ENCODE data around the gene MRGPRG. TPM values are rescaled to one million over a fixed set of nuclear protein-coding genes. Genes with fewer than 3 reads are reported as not detected.

Gene MRGPRG
- total RNA-seq, 1 experiment from 2014 or later = not detected

DNA sequence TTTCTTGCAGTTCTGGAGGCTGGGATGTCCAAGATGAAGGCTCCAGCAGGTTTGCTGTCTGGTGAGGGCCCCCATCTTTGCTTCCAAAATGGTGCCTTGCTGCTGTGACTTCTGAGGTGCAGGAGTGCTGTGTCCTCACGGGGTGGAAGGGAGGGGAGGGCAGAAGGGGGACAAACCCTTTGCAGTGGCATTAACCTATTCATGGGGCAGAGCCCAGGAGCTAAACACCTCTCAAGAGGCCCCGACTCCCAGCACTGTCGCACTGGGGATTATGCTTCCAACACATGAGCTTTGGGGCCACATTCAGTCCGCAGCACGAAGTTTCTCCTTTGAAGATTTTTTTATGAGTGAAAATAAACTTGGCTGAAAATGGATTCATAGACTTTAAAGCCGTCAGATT lies 28.0 kb downstream of the MRGPRG start (continued):
- TF ChIP-seq REST (IDR thresholded peaks at IDR 0.05; ENCODE audit: low read depth) (no peak), EGR1 (IDR thresholded peaks at IDR 0.05; ENCODE audit: low read depth) (no peak), EZH2 (IDR thresholded peaks at IDR 0.05) (no peak), ATF3 (IDR thresholded peaks at IDR 0.05) (no peak), YY1 (IDR thresholded peaks at IDR 0.05; ENCODE audit: extremely low read depth, insufficient replicate concordance, low read depth, low read length) (no peak)
- TF ChIP-seq, protein P1, sequence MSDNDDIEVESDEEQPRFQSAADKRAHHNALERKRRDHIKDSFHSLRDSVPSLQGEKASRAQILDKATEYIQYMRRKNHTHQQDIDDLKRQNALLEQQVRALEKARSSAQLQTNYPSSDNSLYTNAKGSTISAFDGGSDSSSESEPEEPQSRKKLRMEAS (IDR thresholded peaks at IDR 0.05) = no peak

DNA sequence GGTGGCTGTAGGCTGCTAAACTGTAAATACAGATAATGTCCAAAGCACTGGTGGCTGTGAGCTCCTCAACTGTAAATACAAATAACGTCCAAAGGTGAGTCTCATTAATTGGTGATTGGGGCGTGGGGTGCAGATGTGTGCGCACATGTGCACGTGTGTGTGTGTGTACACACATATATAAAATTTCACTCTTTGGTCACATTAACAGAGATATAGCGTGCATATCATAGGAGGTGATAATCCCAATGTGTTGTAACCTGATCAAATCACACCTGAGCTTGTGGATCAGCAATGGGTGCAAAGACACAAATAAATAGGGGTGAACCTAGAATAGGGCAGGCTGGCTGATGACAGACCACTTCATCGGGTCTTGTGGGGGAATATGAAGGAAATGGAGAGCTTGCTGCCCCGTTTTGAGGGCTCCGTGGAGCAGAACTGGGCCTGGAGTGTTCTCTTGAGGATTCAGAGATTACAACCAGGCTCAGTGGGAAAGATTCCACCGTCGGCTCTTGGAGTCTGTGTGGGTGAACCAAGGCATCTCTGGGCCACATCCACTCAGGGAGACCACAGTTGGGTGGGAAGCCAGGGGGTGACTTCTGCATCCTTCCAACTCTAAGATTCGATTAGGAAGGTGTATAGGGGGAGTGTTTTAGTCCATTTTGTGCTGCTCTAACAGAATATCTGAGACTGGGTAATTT lies 28.6 kb downstream of the MRGPRG start:
- intact Hi-C loops (cut with micrococcal nuclease) = no loop called here
- H3K4me2 ChIP-seq (ENCODE audit: low read length) = no peak overlapping the region
- ATAC-seq (no peak), DNase-seq (ENCODE audit: low read depth, low spot score) (no peak)
- H3K9me3 ChIP-seq (ENCODE audit: control insufficient read depth in 1 of 2, insufficient read depth in 1 of 2, low read depth in 1 of 2, low read length in 2 of 2) = no peaks in the 10 kb centered on the region
- H3K79me2 ChIP-seq (ENCODE audit: insufficient read depth, low read length) = no peaks in the 10 kb centered on the region
- TF ChIP-seq, protein P1 (IDR thresholded peaks at IDR 0.05) = no peak
- TF ChIP-seq ATF3 (IDR thresholded peaks at IDR 0.05) (no peak), SRF (IDR thresholded peaks at IDR 0.05; ENCODE audit: low read depth) (no peak), ELF1 (IDR thresholded peaks at IDR 0.05; ENCODE audit: borderline replicate concordance, low read depth) (no peak), SIN3A (IDR thresholded peaks at IDR 0.05; ENCODE audit: low read depth) (no peak), REST (IDR thresholded peaks at IDR 0.05; ENCODE audit: low read depth) (no peak), ZNF274 (IDR thresholded peaks at IDR 0.05; ENCODE audit: low read depth, low read length) (no peak), CBX3 (IDR thresholded peaks at IDR 0.05; ENCODE audit: low read depth) (no peak), ZFX (IDR thresholded peaks at IDR 0.05) (no peak)
- TF ChIP-seq, protein P2, sequence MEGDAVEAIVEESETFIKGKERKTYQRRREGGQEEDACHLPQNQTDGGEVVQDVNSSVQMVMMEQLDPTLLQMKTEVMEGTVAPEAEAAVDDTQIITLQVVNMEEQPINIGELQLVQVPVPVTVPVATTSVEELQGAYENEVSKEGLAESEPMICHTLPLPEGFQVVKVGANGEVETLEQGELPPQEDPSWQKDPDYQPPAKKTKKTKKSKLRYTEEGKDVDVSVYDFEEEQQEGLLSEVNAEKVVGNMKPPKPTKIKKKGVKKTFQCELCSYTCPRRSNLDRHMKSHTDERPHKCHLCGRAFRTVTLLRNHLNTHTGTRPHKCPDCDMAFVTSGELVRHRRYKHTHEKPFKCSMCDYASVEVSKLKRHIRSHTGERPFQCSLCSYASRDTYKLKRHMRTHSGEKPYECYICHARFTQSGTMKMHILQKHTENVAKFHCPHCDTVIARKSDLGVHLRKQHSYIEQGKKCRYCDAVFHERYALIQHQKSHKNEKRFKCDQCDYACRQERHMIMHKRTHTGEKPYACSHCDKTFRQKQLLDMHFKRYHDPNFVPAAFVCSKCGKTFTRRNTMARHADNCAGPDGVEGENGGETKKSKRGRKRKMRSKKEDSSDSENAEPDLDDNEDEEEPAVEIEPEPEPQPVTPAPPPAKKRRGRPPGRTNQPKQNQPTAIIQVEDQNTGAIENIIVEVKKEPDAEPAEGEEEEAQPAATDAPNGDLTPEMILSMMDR (IDR thresholded peaks at IDR 0.05 in 2 of 3, conservative IDR thresholded peaks at IDR 0.05 in 1 of 3; ENCODE audit: borderline replicate concordance in 1 of 3, insufficient read depth in 1 of 3, low read depth in 2 of 3, low read length in 2 of 3) = no peak
- H4K20me1 ChIP-seq (ENCODE audit: insufficient read depth) = no peaks in the 10 kb centered on the region
- ChIA-PET RAD21 (ENCODE audit: low non-redundant PET in 1 of 2, low total read pairs in 2 of 2, uncharacterized antibody in 2 of 2, unreplicated experiment in 2 of 2) (no interaction called here), POLR2A (no interaction called here), CTCF (no interaction called here)
- H3K27me3 ChIP-seq (ENCODE audit: insufficient read depth, low read length) = no peaks in the 10 kb centered on the region
- H3K36me3 ChIP-seq (ENCODE audit: control insufficient read depth in 1 of 2, insufficient read depth in 2 of 2, low read length in 2 of 2) = no peaks in the 10 kb centered on the region
- H3K9me2 ChIP-seq (ENCODE audit: insufficient read depth) = no peaks in the 10 kb centered on the region
- no TSS peak for BruUV-seq (replicated peaks)
- no peak overlapping the region for H3K27ac ChIP-seq (ENCODE audit: low read depth, low read length)
- H2AFZ ChIP-seq (ENCODE audit: low read depth, low read length, poor library complexity, severe bottlenecking) = no peak overlapping the region
- no peak overlapping the region for H3K9ac ChIP-seq (ENCODE audit: low read length)
- H3K4me3 ChIP-seq (replicated peaks in 1 of 2; ENCODE audit: low read depth in 1 of 2, low read length in 2 of 2) = no peak overlapping the region
- H3K4me1 ChIP-seq (ENCODE audit: control insufficient read depth in 1 of 2, insufficient read depth in 2 of 2, low read length in 2 of 2) = no peaks in the 10 kb centered on the region

Measured in HCT116 (cell line).